Endothelial cell of umbilical vein (primary cell): ENCODE data around the gene MEA1. TPM values are rescaled to one million over a fixed set of nuclear protein-coding genes. Genes with fewer than 3 reads are reported as not detected.

Experiments
- BruUV-seq: library from RNA; stranded (reverse); fragments of 400-500 nt; replicated peaks from 2 replicates; lab custom pipeline; 2021; lab: Mats Ljungman, UMichigan
- CTCF ChIA-PET: fragments of 300-600, 350-600 bp; sonication (Branson Sonifier 250); formaldehyde crosslinking; loops from one replicate; lab custom pipeline; 2021; ENCODE audit warnings: antibody characterized with exemption, inconsistent platforms; lab: Charles Lee
- POLR2A ChIA-PET: fragments of 300-600, 350-600 bp; sonication (Branson Sonifier 250); formaldehyde crosslinking; loops from one replicate; lab custom pipeline; 2021; ENCODE audit warnings: antibody characterized with exemption, inconsistent platforms; lab: Charles Lee
- DNase-seq: peaks from one replicate; pipeline ENCODE4 v3.0.0-alpha.2; 2011; ENCODE audit warnings: low read depth, low spot score
- FAIRE-seq: peaks from 2 replicates; lab custom pipeline; 2011; peaks lifted over from hg19 to GRCh38; lab: Jason Lieb, UNC
- H2AFZ ChIP-seq: 2 replicates; pipeline ENCODE4 v1.6.0; 2012; ENCODE audit warnings: low read depth, low read length, control low read depth, inconsistent platforms
- H3K27ac ChIP-seq: 2 replicates; pipeline ENCODE4 v1.5.1; 2011; ENCODE audit warnings: low read depth, mild to moderate bottlenecking, control low read depth, low read length, moderate library complexity; ENCODE audit not compliant: insufficient read depth
- H3K27me3 ChIP-seq, 2 experiments: 2 replicates each; pipeline versions ENCODE4 v1.6.0 to v1.6.1; 2011; ENCODE audit warnings: low read length in 2 of 2, mixed read lengths in 1 of 2; ENCODE audit not compliant: control insufficient read depth in 2 of 2, insufficient read depth in 2 of 2
- H3K36me3 ChIP-seq, 2 experiments: 2 replicates in 1 of 2; 3 replicates in 1 of 2; pipeline ENCODE4 v1.5.1; 2011; ENCODE audit warnings: low read length in 2 of 2, mild to moderate bottlenecking in 1 of 2, moderate library complexity in 1 of 2; ENCODE audit not compliant: control insufficient read depth in 2 of 2, insufficient read depth in 2 of 2; ENCODE audit errors: extremely low read depth in 1 of 2
- H3K4me1 ChIP-seq: 3 replicates; pipeline ENCODE4 v1.5.1; 2011; ENCODE audit warnings: mild to moderate bottlenecking, low read length; ENCODE audit not compliant: control insufficient read depth, insufficient read depth; ENCODE audit errors: extremely low read depth
- H3K4me2 ChIP-seq: 2 replicates; pipeline ENCODE4 v1.6.1; 2011; ENCODE audit warnings: low read length, control low read depth, mixed read lengths; ENCODE audit not compliant: insufficient read depth
- H3K4me3 ChIP-seq, 3 experiments: fragments of 200-600 bp in 1 of 3; sonication (generic), shearing (Covaris generic) in 1 of 3; replicated peaks in 1 of 3; 2 replicates each; pipeline ENCODE4 v1.5.1; 2011 to 2016; ENCODE audit warnings: control low read depth in 3 of 3, low read length in 3 of 3, mild to moderate bottlenecking in 2 of 3, inconsistent platforms in 1 of 3, low read depth in 1 of 3, moderate library complexity in 1 of 3; ENCODE audit not compliant: insufficient read depth in 1 of 3
- H3K79me2 ChIP-seq: 2 replicates; pipeline ENCODE4 v1.6.0; 2012; ENCODE audit warnings: low read length, inconsistent platforms; ENCODE audit not compliant: control insufficient read depth, insufficient read depth
- H3K9ac ChIP-seq: replicated peaks from 2 replicates; pipeline ENCODE3; 2011; ENCODE audit warnings: low read length, control low read depth; ENCODE audit not compliant: insufficient read depth; ENCODE audit errors: extremely low read depth
- H3K9me1 ChIP-seq: replicated peaks from 3 replicates; pipeline ENCODE4 v1.6.0; 2011; ENCODE audit warnings: mild to moderate bottlenecking, low read length; ENCODE audit not compliant: control insufficient read depth, insufficient read depth; ENCODE audit errors: extremely low read depth
- H3K9me3 ChIP-seq: replicated peaks from 2 replicates; pipeline ENCODE4 v1.5.1; 2012; ENCODE audit warnings: low read length, inconsistent platforms; ENCODE audit not compliant: control insufficient read depth, insufficient read depth
- H4K20me1 ChIP-seq: replicated peaks from 2 replicates; pipeline ENCODE3; 2011; ENCODE audit warnings: mild to moderate bottlenecking, low read length; ENCODE audit not compliant: control insufficient read depth, insufficient read depth; ENCODE audit errors: extremely low read depth
- CTCF ChIP-seq, 2 donors: IDR thresholded peaks; 1 replicate in 1 of 2; 2 replicates in 1 of 2; pipeline ENCODE4 v1.5.1; 2011; ENCODE audit warnings: low read length in 2 of 2, mild to moderate bottlenecking in 2 of 2, moderate library complexity in 2 of 2, control low read depth in 1 of 2, inconsistent platforms in 1 of 2, low read depth in 1 of 2; ENCODE audit not compliant: insufficient read depth in 1 of 2; ENCODE audit errors: extremely low read depth in 1 of 2
- EZH2 ChIP-seq: IDR thresholded peaks from 2 replicates; pipeline ENCODE4 v1.6.1; 2012; ENCODE audit warnings: borderline replicate concordance, low read depth, mild to moderate bottlenecking, moderate library complexity, low read length, inconsistent platforms; ENCODE audit not compliant: severe bottlenecking
- FOS ChIP-seq: IDR thresholded peaks from 2 replicates; pipeline ENCODE4 v1.6.1; 2011; ENCODE audit warnings: mild to moderate bottlenecking, low read length, moderate library complexity, borderline replicate concordance; ENCODE audit not compliant: insufficient read depth
- GATA2 ChIP-seq: IDR thresholded peaks from 2 replicates; pipeline ENCODE4 v1.7.0; 2011; ENCODE audit warnings: low read depth, mild to moderate bottlenecking, moderate library complexity, mixed read lengths, low read length; ENCODE audit not compliant: insufficient read length, insufficient read depth
- JUN ChIP-seq: IDR thresholded peaks from 2 replicates; pipeline ENCODE4 v1.6.1; 2011; ENCODE audit warnings: borderline replicate concordance, low read depth; ENCODE audit not compliant: insufficient read length, insufficient read depth
- MAX ChIP-seq: IDR thresholded peaks from 2 replicates; pipeline ENCODE4 v1.6.1; 2011; ENCODE audit not compliant: insufficient read depth, insufficient read length
- MYC ChIP-seq: IDR thresholded peaks from one replicate; pipeline ENCODE4 v1.6.1; 2011; ENCODE audit warnings: mild to moderate bottlenecking, low read depth, low read length
- POLR2A ChIP-seq: IDR thresholded peaks from 2 replicates; pipeline ENCODE4 v1.6.1; 2012; ENCODE audit warnings: low read depth, mild to moderate bottlenecking, control low read depth, low read length
- POLR2AphosphoS5 ChIP-seq: IDR thresholded peaks from 2 replicates; pipeline ENCODE4 v1.6.1; 2012; ENCODE audit warnings: low read depth, mild to moderate bottlenecking, control low read depth, low read length, moderate library complexity; ENCODE audit not compliant: insufficient read depth
- dilution Hi-C: fragments of 300-500 bp; cut with MboI; formaldehyde crosslinking; loops from one replicate; pipeline ENCODE4 v1.15.0; 2019; ENCODE audit warnings: low sequenced_read_pairs; ENCODE audit not compliant: extremely low pct_ligation_motif_present
- intact Hi-C: fragments of 100-400 bp; cut with micrococcal nuclease; formaldehyde crosslinking; loops from one replicate; pipeline ENCODE4 v1.10.0; 2022
- polyA plus RNA-seq, 4 experiments: library from polyadenylated mRNA; depleted of rRNA in 3 of 4; stranded (reverse) in 3 of 4; unstranded in 1 of 4; fragments of >200 nt; gene quantifications; 2 replicates each; pipeline versions ENCODE4 v1.2.1 to v1.2.3, GENCODE V29; 2011 to 2012; ENCODE audit warnings: missing spikeins in 1 of 4
- total RNA-seq: library from RNA; stranded (reverse); gene quantifications from 2 replicates; pipeline ENCODE4 v1.2.3, GENCODE V29; 2021

Gene MEA1
- total and polyA plus RNA-seq, 2 donors (not counting 3 experiments of a cell fraction or from before 2014, with no cell fraction given), result 62.5 to 69.5 TPM

- POLR2A ChIA-PET, result no interaction called here
- H3K79me2 ChIP-seq, result peaks cover 12% of the 10 kb centered on the region
- no peak overlapping the region for H3K27ac ChIP-seq
- no peaks in the 10 kb centered on the region for H3K9me3 ChIP-seq
- TF ChIP-seq MYC (no peak), MAX (no peak)
- H3K36me3 ChIP-seq, result peaks cover 0 to 4% of the 10 kb centered on the region in 2 experiments
- no peak overlapping the region for H2AFZ ChIP-seq
- H4K20me1 ChIP-seq, result no peaks in the 10 kb centered on the region
- no peak for FAIRE-seq
- H3K4me3 ChIP-seq, result no peak overlapping the region
- H3K9me1 ChIP-seq, result no peaks in the 10 kb centered on the region
- no peaks in the 10 kb centered on the region for H3K27me3 ChIP-seq
- H3K9ac ChIP-seq, result no peak overlapping the region
- no TSS peak for BruUV-seq
- dilution Hi-C loops, result no loop called here
- CTCF ChIA-PET, result interaction anchor here (1.8 kb wide), 1 partner anchor 82 kb away, joined by 7 read pairs; no protein-coding TSS in a partner anchor
- H3K4me2 ChIP-seq, result no peak overlapping the region
- peaks cover 15% of the 10 kb centered on the region for H3K4me1 ChIP-seq
- intact Hi-C loops, result no loop called here
- no peak for DNase-seq
Observed at GRCh38 chr6:43061861-43062260, 48.1 kb upstream of the MEA1 start.

GRCh38 chr6:43060755-43061633 is 47.2 kb upstream of the MEA1 start:
- no peak overlapping the region for H2AFZ ChIP-seq
- POLR2A ChIA-PET, result no interaction called here
- no peaks in the 10 kb centered on the region for H3K9me3 ChIP-seq
- no peak overlapping the region for H3K9ac ChIP-seq
- H4K20me1 ChIP-seq, result no peaks in the 10 kb centered on the region
- BruUV-seq, result no TSS peak
- H3K36me3 ChIP-seq, result peaks cover 0 to 4% of the 10 kb centered on the region in 2 experiments
- CTCF ChIA-PET, result interaction anchor here (1.0 to 1.8 kb wide), 3 partner anchors 69 to 109 kb away, joined by 3 to 7 read pairs (median 4); no protein-coding TSS in a partner anchor
- TF ChIP-seq MYC (no peak), JUN (no peak), EZH2 (no peak), GATA2 (no peak), MAX (no peak), POLR2A (no peak), CTCF (IDR thresholded peaks at IDR 0.05; ENCODE audit: extremely low read depth in 1 of 2, insufficient read depth in 1 of 2, low read depth in 1 of 2, low read length in 2 of 2) (no peak), POLR2AphosphoS5 (no peak), FOS (no peak)
- no peaks in the 10 kb centered on the region for H3K9me1 ChIP-seq
- H3K79me2 ChIP-seq, result peaks cover 12% of the 10 kb centered on the region
- no peaks in the 10 kb centered on the region for H3K27me3 ChIP-seq
- H3K4me3 ChIP-seq, result no peak overlapping the region
- dilution Hi-C loops (no loop called here), intact Hi-C loops (no loop called here)
- DNase-seq (no peak), FAIRE-seq (no peak)
- H3K4me2 ChIP-seq, result no peak overlapping the region
- H3K27ac ChIP-seq, result no peak overlapping the region
- H3K4me1 ChIP-seq, result peaks cover 15% of the 10 kb centered on the region
